Measurements from ENCODE around the gene TLR7.

Gene TLR7

DNA sequence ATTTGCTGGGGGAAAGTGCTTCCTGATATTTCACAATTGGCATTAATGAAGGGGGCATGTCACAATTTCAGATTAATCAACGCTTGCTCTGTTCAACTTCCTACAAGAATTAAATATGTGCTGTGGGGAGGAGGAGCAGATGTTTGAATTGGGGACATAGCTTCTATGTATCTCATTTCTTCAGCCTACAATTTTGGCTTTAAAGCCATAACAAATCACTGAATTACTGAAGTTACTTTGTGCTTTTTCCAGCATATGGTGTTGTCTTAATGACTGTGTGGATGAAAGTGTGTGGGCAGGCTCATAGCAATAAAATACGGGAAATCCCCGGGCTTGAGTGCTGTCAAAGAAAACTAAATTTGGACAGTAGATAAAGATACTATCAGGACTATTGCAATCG lies 813 bp downstream of the TLR7 start:
- TF ChIP-seq, protein P1, sequence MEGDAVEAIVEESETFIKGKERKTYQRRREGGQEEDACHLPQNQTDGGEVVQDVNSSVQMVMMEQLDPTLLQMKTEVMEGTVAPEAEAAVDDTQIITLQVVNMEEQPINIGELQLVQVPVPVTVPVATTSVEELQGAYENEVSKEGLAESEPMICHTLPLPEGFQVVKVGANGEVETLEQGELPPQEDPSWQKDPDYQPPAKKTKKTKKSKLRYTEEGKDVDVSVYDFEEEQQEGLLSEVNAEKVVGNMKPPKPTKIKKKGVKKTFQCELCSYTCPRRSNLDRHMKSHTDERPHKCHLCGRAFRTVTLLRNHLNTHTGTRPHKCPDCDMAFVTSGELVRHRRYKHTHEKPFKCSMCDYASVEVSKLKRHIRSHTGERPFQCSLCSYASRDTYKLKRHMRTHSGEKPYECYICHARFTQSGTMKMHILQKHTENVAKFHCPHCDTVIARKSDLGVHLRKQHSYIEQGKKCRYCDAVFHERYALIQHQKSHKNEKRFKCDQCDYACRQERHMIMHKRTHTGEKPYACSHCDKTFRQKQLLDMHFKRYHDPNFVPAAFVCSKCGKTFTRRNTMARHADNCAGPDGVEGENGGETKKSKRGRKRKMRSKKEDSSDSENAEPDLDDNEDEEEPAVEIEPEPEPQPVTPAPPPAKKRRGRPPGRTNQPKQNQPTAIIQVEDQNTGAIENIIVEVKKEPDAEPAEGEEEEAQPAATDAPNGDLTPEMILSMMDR (IDR thresholded peaks at IDR 0.05) = no peak
- Histone ChIP-seq H3K27ac (no peak overlapping the region), H3K4me3 (ENCODE audit: low read depth in 1 of 2, low read length in 1 of 2) (no peak overlapping the region), H3K4me1 (ENCODE audit: control insufficient read depth in 1 of 2, insufficient read depth in 1 of 2, low read depth in 1 of 2, low read length in 1 of 2) (peaks cover 10 to 15% of the 10 kb centered on the region in 2 experiments), H3K9me3 (no peaks in the 10 kb centered on the region), H3K36me3 (no peaks in the 10 kb centered on the region), H3K27me3 (no peaks in the 10 kb centered on the region)

DNA sequence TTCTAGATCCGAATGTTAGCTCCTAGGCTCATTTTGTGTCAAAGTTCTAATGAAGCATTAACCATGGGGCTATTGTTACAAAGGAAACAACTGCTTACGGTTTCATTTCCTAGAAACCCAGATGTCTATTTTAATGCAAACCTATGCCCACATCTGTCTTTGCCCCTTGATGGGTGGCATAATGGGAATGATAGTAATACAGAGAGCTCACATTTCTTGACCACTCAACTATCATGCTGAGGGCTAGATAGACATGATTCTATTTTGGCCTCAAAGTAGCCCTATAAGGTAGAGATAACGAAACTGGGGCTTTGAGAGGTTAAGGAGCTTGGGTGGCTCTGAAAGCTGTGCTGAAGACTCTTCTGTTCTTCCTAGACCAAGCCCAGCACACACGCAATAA lies 1.9 kb downstream of the TLR7 start:
- TF ChIP-seq, protein P1 (IDR thresholded peaks at IDR 0.05) = no peak
- no peaks in the 10 kb centered on the region for H3K36me3 ChIP-seq
- H3K9me3 ChIP-seq = no peaks in the 10 kb centered on the region
- peaks cover 10 to 15% of the 10 kb centered on the region in 2 experiments for H3K4me1 ChIP-seq (ENCODE audit: control insufficient read depth in 1 of 2, insufficient read depth in 1 of 2, low read depth in 1 of 2, low read length in 1 of 2)
- no peak overlapping the region for H3K27ac ChIP-seq
- no peak overlapping the region for H3K4me3 ChIP-seq (ENCODE audit: low read depth in 1 of 2, low read length in 1 of 2)
- no peaks in the 10 kb centered on the region for H3K27me3 ChIP-seq

DNA sequence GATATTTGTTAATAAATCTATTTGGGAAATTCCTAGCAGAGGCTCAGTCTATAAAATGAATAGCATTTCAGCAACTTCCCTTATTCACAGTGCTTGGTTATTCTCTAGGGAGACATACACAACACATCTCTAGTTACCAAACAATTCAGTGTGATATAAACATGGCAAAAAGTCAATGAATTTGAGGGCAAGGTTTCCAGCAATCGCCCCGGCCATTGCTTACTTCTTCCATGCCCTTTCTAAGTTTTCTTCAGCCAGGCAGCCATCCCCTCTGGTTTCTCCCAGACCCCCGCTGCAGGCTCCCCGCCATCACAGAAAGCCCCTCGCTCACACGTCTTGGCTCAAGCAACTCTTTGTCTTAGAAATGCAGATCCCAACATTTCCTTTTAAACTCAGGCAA lies 4.4 kb downstream of the TLR7 start:
- no peaks in the 10 kb centered on the region for H3K27me3 ChIP-seq
- H3K27ac ChIP-seq = no peak overlapping the region
- H3K36me3 ChIP-seq = no peaks in the 10 kb centered on the region
- TF ChIP-seq, protein P1 (IDR thresholded peaks at IDR 0.05) = no peak
- H3K9me3 ChIP-seq = no peaks in the 10 kb centered on the region
- H3K4me1 ChIP-seq (ENCODE audit: control insufficient read depth in 1 of 2, insufficient read depth in 1 of 2, low read depth in 1 of 2, low read length in 1 of 2) = peaks cover 6 to 10% of the 10 kb centered on the region in 2 experiments
- no peak overlapping the region for H3K4me3 ChIP-seq (ENCODE audit: low read depth in 1 of 2, low read length in 1 of 2)

DNA sequence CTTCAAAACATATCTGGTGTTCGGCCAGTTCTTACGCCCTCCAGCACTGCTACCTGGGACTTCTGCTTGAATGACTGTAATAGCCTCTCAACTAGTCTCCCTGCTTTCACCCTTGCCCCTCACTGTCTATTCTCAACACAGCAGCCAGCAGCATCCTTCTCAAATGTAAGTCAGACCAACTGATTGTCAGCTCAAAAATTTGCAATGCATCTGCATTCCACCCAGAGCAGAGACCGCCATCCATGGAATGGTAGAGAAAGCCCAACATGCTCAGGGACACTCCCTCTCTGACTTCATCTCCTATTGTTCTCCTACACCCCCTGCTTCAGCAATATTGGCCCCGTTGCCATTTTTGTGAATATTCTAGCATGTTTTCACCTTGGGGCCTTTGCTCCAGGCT lies 5.9 kb downstream of the TLR7 start:
- TF ChIP-seq, protein P1 (IDR thresholded peaks at IDR 0.05) = no peak
- Histone ChIP-seq H3K9me3 (no peaks in the 10 kb centered on the region), H3K4me3 (ENCODE audit: low read depth in 1 of 2, low read length in 1 of 2) (no peak overlapping the region), H3K4me1 (ENCODE audit: control insufficient read depth in 1 of 2, insufficient read depth in 1 of 2, low read depth in 1 of 2, low read length in 1 of 2) (peaks cover 0 to 1% of the 10 kb centered on the region in 2 experiments), H3K36me3 (no peaks in the 10 kb centered on the region), H3K27ac (no peak overlapping the region), H3K27me3 (no peaks in the 10 kb centered on the region)

DNA sequence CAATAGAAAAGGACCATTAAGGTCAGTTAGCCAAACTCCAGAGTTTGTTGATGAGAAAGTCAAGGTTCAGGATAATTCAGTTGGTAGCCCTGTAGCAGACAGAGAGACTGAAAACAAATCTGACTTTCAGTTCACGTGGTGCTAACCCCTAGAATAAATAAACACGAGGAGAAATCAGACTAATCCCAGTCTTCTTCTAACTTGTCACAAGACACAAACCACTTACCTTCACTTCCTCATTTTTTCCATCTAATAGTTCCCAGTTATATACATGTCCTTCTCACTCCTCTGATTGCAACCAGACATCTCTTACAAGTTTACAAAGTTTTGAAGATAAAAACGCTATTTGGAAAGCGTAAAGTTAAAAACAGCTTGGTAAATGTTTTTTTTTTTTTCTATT lies 7.7 kb downstream of the TLR7 start:
- Histone ChIP-seq H3K4me3 (ENCODE audit: low read depth in 1 of 2, low read length in 1 of 2) (no peak overlapping the region), H3K27me3 (no peaks in the 10 kb centered on the region), H3K9me3 (no peaks in the 10 kb centered on the region), H3K27ac (no peak overlapping the region), H3K4me1 (ENCODE audit: control insufficient read depth in 1 of 2, insufficient read depth in 1 of 2, low read depth in 1 of 2, low read length in 1 of 2) (peaks cover 0 to 6% of the 10 kb centered on the region in 2 experiments), H3K36me3 (no peaks in the 10 kb centered on the region)
- TF ChIP-seq, protein P1 (IDR thresholded peaks at IDR 0.05) = no peak

DNA sequence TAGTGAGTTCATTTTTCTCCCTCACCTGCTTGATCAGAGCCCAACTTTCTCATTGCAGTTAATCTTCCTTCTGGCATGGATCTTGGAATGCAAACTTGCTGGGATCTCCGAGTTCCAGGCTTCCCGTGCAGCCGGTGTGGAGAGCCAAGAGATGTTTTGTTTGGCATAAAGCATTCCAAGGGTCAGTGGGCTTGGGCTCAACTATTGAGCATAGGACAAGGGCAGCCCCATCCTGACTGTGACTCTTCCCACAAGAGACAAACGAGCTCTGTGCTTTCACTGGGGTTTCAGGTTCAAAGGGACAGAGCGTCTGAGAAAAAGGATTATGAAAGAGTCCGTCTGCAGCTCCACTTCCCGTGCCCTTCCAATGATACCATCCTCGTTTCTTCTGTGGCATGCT lies 10.5 kb downstream of the TLR7 start:
- H3K27me3 ChIP-seq = no peaks in the 10 kb centered on the region
- TF ChIP-seq, protein P1 (IDR thresholded peaks at IDR 0.05) = no peak
- no peaks in the 10 kb centered on the region for H3K9me3 ChIP-seq
- H3K36me3 ChIP-seq = no peaks in the 10 kb centered on the region
- no peak overlapping the region for H3K27ac ChIP-seq
- H3K4me1 ChIP-seq (ENCODE audit: control insufficient read depth in 1 of 2, insufficient read depth in 1 of 2, low read depth in 1 of 2, low read length in 1 of 2) = peaks cover 0 to 6% of the 10 kb centered on the region in 2 experiments
- no peak overlapping the region for H3K4me3 ChIP-seq (ENCODE audit: low read depth in 1 of 2, low read length in 1 of 2)

Measured in neutrophil (primary cell).